Lower lobe of right lung (tissue), 2 donors: ENCODE data around the gene DCLRE1B. TPM values are rescaled to one million over a fixed set of nuclear protein-coding genes. Genes with fewer than 3 reads are reported as not detected.

Experiments used
- ATAC-seq, 2 donors: fragments of 200-7000 bp; cut with Tn5 transposase; one replicate each; pipeline ENCODE4 v1.9.1; 2020 to 2022; ENCODE audit warnings: mild to moderate bottlenecking in 2 of 2, moderate library complexity in 2 of 2
- DNase-seq: peaks from one replicate; pipeline ENCODE4 v3.0.0-alpha.2; 2020
- H3K27ac ChIP-seq: fragments of 200-600 bp; one replicate; pipeline ENCODE4 v1.8.0; 2022
- H3K27me3 ChIP-seq: fragments of 200-600 bp; one replicate; pipeline ENCODE4 v1.8.0; 2022; ENCODE audit warnings: low read depth
- H3K36me3 ChIP-seq: fragments of 200-600 bp; one replicate; pipeline ENCODE4 v1.8.0; 2022; ENCODE audit warnings: mild to moderate bottlenecking
- H3K4me1 ChIP-seq: fragments of 200-600 bp; one replicate; pipeline ENCODE4 v1.8.0; 2022
- H3K4me3 ChIP-seq: fragments of 200-600 bp; one replicate; pipeline ENCODE4 v1.8.0; 2022; ENCODE audit warnings: mild to moderate bottlenecking
- H3K9me3 ChIP-seq: fragments of 200-600 bp; one replicate; pipeline ENCODE4 v1.8.0; 2022
- CTCF ChIP-seq: fragments of 200-600 bp; IDR thresholded peaks from one replicate; pipeline ENCODE4 v1.8.0; 2022; ENCODE audit warnings: antibody characterized with exemption, mild to moderate bottlenecking
- intact Hi-C: fragments of 100-400 bp; cut with DNase I; formaldehyde crosslinking; loops from one replicate; pipeline ENCODE4 v1.11.0; 2022
- total RNA-seq: library from RNA; stranded (reverse); fragmentation: NEBNext Ultra II Directional; extraction: Animal tissue kit (Norgen Biotek cat#: 25700); gene quantifications from one replicate; pipeline ENCODE4 v1.2.1, GENCODE V29; 2021
- donor health status: DM: no; HTN: yes; CAD: no; lungs with severe emphysema.

DCLRE1B gene
- total RNA-seq, 1 donor from 2014 or later = 8.3 TPM

- Histone ChIP-seq H3K4me1 (peaks cover 48% of the 10 kb centered on the region), H3K4me3 (peak within 1 kb of the TSS; percentile 88), H3K27me3 (no peaks in the 10 kb centered on the region), H3K36me3 (no peaks in the 10 kb centered on the region), H3K9me3 (no peaks in the 10 kb centered on the region), H3K27ac (peak within 1 kb of the TSS; percentile 99)
- intact Hi-C loops = no loop called here
- TF ChIP-seq CTCF = no peak
- ATAC-seq (peak; percentile 93 to 94), DNase-seq (peak; percentile 96)
Observed at GRCh38 chr1:113928941-113929749, 24.0 kb downstream of the DCLRE1B start, which contains the start of gene HIPK1. Gene HIPK1, plus strand, starts transcription at chr1:113929324.

- Histone ChIP-seq H3K27ac (peak overlapping the region; percentile 99), H3K4me1 (peaks cover 54% of the 10 kb centered on the region), H3K4me3 (peak overlapping the region; percentile 88), H3K9me3 (no peaks in the 10 kb centered on the region), H3K27me3 (no peaks in the 10 kb centered on the region), H3K36me3 (no peaks in the 10 kb centered on the region)
- intact Hi-C loops = no loop called here
- no peak for TF ChIP-seq CTCF
- peak; percentile 72 to 73 for ATAC-seq
- DNase-seq = peak; percentile 78
Observed at GRCh38 chr1:113929750-113930498, 24.8 kb downstream of the DCLRE1B start.

- Histone ChIP-seq H3K36me3 (no peaks in the 10 kb centered on the region), H3K9me3 (no peaks in the 10 kb centered on the region), H3K27me3 (no peaks in the 10 kb centered on the region), H3K4me3 (peak overlapping the region; percentile 88), H3K27ac (peak overlapping the region; percentile 99), H3K4me1 (peaks cover 54% of the 10 kb centered on the region)
- DNase-seq (no peak), ATAC-seq (peak; percentile 60 to 77)
- intact Hi-C loops = no loop called here
- no peak for TF ChIP-seq CTCF
Observed at GRCh38 chr1:113930499-113931161, 25.5 kb downstream of the DCLRE1B start.

GRCh38 chr1:113931451-113931851 is 26.3 kb downstream of the DCLRE1B start:
- no peak for TF ChIP-seq CTCF
- intact Hi-C loops = no loop called here
- ATAC-seq (no peak), DNase-seq (no peak)
- H3K27ac ChIP-seq = peak overlapping the region; percentile 99
- H3K4me1 ChIP-seq = peaks cover 59% of the 10 kb centered on the region
- H3K27me3 ChIP-seq = no peaks in the 10 kb centered on the region
- H3K36me3 ChIP-seq = no peaks in the 10 kb centered on the region
- H3K4me3 ChIP-seq = peak overlapping the region; percentile 88
- no peaks in the 10 kb centered on the region for H3K9me3 ChIP-seq

- peaks cover 63% of the 10 kb centered on the region for H3K4me1 ChIP-seq
- no peak overlapping the region for H3K27ac ChIP-seq
Observed at GRCh38 chr1:113934006-113934405, 28.9 kb downstream of the DCLRE1B start.

More at GRCh38 chr1:113934006-113934405, 28.9 kb downstream of the DCLRE1B start:
- no peaks in the 10 kb centered on the region for H3K36me3 ChIP-seq
- no peak for ATAC-seq
- no peaks in the 10 kb centered on the region for H3K27me3 ChIP-seq
- intact Hi-C loops = no loop called here
- H3K9me3 ChIP-seq = no peaks in the 10 kb centered on the region
- DNase-seq = no peak
- no peak overlapping the region for H3K4me3 ChIP-seq
- TF ChIP-seq CTCF = no peak
